ENCODE data around the gene SYNJ2.
A peak's percentile ranks its signal among the peaks of the same experiment; 100 is the strongest.

The SYNJ2 gene

DNA sequence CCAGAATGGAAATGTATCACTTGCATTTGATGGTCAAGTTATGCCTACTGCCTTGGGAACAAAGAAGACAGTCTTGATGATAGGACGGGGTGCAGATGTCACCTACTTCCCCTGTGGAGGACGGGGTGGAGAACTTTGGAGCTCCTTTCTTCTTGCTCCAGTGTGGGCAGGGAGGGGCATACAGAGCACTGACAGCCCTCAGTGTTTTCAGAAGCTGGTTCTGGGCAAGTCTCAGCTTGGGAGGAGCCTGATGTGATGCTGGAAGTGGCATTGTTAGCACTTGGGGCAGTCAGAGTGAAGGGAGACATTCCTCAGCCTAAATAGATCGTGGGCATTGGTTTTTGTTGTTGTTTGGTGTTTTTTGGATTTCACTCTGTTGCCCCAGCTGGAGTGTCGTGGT, 59.7 kb downstream of the SYNJ2 start:
- H3K27ac ChIP-seq = peak overlapping the region; percentile 69
- no peak for TF ChIP-seq CTCF (conservative IDR thresholded peaks at IDR 0.05)

- no peak overlapping the region; the same call in 1 of the 2 replicates for H3K27ac ChIP-seq
Observed at GRCh38 chr6:158041788-158042187, 60.1 kb downstream of the SYNJ2 start.

GRCh38 chr6:158042245-158042798, 60.7 kb downstream of the SYNJ2 start:
- no peak overlapping the region; the same call in 1 of the 2 replicates for H3K27ac ChIP-seq

More at GRCh38 chr6:158041788-158042187, 60.1 kb downstream of the SYNJ2 start:
- no peak for TF ChIP-seq CTCF (conservative IDR thresholded peaks at IDR 0.05)

GRCh38 chr6:158043008-158043407, 61.3 kb downstream of the SYNJ2 start:
- TF ChIP-seq CTCF (conservative IDR thresholded peaks at IDR 0.05) = no peak
- no peak overlapping the region for H3K27ac ChIP-seq

More at GRCh38 chr6:158042245-158042798, 60.7 kb downstream of the SYNJ2 start:
- no peak for TF ChIP-seq CTCF (conservative IDR thresholded peaks at IDR 0.05)

- no peak for TF ChIP-seq CTCF (conservative IDR thresholded peaks at IDR 0.05)
- H3K27ac ChIP-seq = no peak overlapping the region
Observed at GRCh38 chr6:158043586-158044524, 62.2 kb downstream of the SYNJ2 start.

GRCh38 chr6:158044525-158044888, 62.8 kb downstream of the SYNJ2 start:
- no peak for TF ChIP-seq CTCF (conservative IDR thresholded peaks at IDR 0.05)

More at GRCh38 chr6:158044525-158044888, 62.8 kb downstream of the SYNJ2 start:
- H3K27ac ChIP-seq = no peak overlapping the region
